Mammary epithelial cell (primary cell): ENCODE data around the gene CTSF.

Experiments
- CTCF ChIP-seq, 2 donors: IDR thresholded peaks in 1 of 2; conservative IDR thresholded peaks in 1 of 2; 2 replicates each; pipeline ENCODE4 v1.5.1; 2011 to 2012; ENCODE audit warnings: inconsistent platforms in 2 of 2, low read length in 2 of 2, mild to moderate bottlenecking in 2 of 2, control low read depth in 1 of 2, low read depth in 1 of 2; ENCODE audit not compliant: insufficient read depth in 1 of 2; ENCODE audit errors: extremely low read depth in 1 of 2
- EZH2 ChIP-seq: IDR thresholded peaks from 2 replicates; pipeline ENCODE4 v1.6.1; 2012; ENCODE audit warnings: low read length, inconsistent platforms, borderline replicate concordance

GRCh38 chr11:66539170-66539869 is 29.1 kb downstream of the CTSF start:
- TF ChIP-seq EZH2 (no peak), CTCF (conservative IDR thresholded peaks at IDR 0.05 in 1 of 2, IDR thresholded peaks at IDR 0.05 in 1 of 2; ENCODE audit: extremely low read depth in 1 of 2, insufficient read depth in 1 of 2, low read depth in 1 of 2, low read length in 2 of 2) (no peak)
